CD4-positive, alpha-beta T cell treated with Interleukin-15 for 4 hours (primary cell): ENCODE data around the gene C2orf74.
"Not testable (repeated sequence)": the region's sequence is repeated elsewhere in the genome, so short reads cannot be mapped to it uniquely, and the experiment has no call there.

ENCODE experiments used
- DNase-seq: peaks from one replicate; pipeline ENCODE4 v3.0.0-alpha.2; 2020; ENCODE audit warnings: low spot score

C2orf74 gene

DNA sequence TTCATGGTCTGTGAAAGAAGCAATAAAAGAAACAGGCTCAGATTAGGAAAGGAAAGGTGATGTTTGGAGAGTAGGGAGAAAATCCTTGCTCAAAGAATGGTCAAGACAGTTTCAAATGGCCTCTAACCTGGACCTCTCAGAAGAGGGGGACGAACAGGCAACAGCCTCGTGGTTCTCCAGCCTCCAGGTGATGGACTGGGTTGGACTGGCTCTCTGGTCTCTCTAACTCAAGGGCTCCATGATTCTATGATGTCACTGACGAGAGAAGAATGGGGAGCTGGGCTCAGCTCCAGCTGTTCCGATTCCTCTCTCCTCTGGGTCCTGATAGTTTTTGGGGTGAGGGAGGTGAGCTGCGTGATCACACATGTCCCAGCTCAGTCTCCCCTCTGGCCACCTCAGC is at the start of gene C2orf74:
TSS of gene C2orf74 (plus strand) at position 301 of the 400 bp plus-strand sequence. CDS start 327 bp downstream, outside the sequence.
- DNase-seq, result no peak

DNA sequence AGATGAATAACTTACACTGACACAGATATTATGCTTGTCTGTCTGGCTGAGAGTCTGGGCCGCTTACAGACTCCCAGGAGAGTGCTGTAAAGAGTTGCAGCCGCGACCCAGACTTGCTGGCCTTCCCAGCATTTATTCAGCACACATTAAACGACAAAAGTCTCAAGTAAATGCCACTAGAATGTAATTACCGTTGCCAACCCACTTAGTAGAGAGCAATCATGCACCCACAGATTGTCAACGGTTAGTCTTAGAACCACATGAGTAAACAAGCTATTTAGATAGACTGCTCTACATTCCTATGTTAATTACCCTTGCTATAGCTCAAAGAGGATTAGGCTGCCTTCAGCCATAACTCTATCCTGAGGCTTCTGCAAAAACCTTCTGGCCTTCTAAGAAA is 47.8 kb upstream of the C2orf74 start:
- no peak for DNase-seq

DNA sequence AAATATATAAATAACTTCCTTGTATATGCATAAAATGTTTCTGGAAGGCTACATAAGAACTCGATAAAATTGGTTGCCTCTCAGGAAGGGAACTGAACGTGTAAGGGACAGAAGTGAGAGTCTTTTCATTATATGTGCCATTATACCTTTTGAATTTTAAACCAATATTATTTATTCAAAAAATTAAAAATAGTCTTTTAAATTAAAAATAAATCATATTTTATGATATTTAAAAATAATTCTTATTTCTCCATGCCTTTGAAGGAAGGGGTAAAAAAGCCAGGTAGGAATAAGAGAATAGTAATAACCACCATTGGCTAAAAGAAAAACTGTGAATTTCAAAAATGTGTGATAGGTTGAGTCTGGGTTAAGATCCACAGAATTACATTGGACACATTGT is 45.7 kb upstream of the C2orf74 start:
- DNase-seq, result no peak

- no peak for DNase-seq
Observed at GRCh38 chr2:61117534-61117933, 44.5 kb upstream of the C2orf74 start.

DNA sequence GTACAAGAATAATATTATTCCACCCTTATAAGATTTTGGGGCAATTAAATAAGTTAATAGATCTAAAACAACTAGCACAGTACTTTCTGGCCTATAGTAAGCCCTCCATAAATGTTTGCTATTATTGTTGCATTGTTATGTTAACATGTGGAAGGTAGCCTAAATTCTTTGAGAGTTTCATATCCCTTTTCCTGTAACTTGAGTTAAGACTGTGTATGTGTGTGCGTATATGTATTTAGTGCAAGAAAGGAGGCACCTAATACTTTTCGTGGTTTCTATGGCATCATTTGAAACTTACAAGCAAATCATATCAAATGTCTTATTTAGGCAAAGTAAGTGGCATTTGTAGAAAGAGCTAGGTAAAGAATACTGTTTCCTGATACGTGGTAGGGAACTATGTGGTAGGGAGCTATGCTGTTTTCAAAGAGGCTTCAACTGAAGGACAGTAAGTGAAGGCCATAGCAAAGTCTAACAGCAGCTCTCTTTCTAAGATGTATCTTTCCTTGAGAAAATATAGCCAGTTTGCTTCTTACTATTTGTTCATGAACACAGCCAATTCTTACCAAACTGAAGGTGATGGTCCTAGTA is 36.8 kb upstream of the C2orf74 start:
- no peak for DNase-seq

DNA sequence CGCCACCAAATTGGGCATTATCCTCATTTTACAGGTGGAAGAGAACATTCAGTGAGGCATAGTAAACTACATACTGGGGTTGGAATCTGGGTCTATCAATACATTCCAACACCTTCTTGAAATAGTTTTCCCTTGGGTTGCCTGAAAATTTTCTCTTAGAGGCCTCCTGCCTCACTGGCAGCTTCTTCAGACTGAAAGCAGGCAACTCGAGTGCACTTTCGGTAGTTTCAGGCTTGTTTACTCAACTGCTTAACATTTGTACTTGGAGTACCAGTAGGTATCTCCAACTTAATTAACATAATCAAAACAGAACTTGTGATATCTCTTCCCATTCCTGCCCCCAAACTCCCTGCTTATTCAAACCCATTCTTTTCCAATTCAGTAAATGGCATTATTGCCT is 36.2 kb upstream of the C2orf74 start:
- DNase-seq, result no peak

DNA sequence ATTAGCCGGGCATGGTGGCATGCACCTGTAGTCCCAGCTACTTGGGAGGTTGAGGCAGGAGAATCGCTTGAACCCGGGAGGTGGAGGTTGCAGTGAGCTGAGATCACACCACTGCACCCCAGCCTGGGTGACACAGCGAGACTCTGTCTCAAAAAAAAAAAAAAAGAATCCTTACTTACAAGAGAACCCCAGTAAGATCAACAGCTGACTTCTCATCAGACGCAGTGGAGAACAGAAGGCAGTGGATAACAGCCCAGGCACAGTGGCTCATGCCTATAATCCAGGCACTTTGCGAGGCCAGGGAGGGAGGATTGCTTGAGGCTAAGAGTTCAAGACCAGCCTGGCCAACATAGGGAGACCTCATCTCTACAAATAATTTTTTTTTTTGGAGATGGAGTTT is 33.9 kb upstream of the C2orf74 start:
- DNase-seq, result not testable (repeated sequence)

GRCh38 chr2:61134141-61134540 is 27.8 kb upstream of the C2orf74 start:
- DNase-seq, result no peak

GRCh38 chr2:61135510-61135909 is 26.5 kb upstream of the C2orf74 start:
- peak; percentile 17 for DNase-seq

DNA sequence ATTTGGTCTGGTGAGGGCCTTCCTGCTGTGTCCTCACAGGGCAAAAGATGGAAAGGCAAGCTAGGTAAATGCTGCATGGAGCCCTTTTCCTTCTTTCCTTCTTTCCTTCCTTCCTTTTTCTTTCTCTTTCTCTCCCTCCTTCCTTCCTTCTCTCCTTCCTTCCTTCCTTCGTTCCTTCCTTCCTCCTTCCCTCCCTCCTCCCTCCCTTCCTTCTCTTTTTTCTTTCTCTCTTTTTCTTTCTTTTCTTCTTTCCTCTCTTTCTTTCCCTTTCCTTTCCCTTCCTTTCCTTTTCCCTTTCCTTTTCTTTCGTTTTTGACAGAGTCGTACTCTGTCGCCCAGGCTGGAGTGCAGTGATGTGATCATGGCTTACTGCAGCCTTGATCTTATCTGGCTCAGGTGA is 23.1 kb upstream of the C2orf74 start:
- no peak for DNase-seq

DNA sequence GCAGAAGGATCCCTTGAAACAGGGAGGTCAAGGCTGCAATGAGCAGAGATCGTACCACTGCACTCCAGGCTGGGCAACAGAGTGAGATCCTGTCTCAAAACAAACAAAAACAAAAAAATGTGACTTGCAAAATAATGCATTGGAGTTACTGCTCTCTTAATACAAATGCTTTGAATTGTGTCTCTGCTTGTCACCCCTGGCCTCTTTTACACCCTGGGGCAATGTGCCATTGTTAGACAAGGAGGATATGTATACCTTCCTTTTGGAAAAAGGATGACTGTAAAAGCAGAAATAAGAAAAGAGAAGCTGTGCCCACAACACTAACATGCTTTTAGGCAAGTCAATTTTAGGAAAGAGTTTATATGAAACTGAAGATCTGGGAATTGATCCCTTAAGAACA is 20.8 kb upstream of the C2orf74 start:
- no peak for DNase-seq

DNA sequence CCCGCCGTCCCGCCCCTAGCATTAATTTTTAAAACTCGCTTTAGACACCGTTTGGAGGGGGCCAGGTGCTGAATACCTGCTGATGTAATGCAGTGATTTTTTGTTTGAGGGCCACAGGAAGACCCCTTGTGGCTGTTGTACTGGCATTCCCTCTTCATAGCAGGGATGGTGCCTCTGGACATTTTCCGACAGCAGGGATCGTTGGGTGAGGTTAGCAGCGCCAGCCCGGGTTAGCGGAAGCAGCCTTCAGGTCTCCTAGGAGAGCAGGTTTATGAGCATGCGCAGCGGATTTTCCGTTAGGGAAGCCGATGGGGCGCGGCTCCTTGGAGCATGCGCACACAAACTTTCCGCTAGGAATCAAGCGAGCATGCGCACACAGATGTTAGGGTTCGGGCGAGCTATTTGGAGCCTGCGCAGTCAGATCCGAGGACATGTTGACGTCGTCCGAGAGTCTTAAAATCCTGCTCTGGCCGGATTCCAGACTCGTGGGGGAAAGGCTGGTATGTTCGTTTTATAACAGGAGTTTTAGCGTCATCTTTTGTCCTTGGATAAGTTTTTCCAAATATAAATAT is 17.2 kb upstream of the C2orf74 start:
- peak; percentile 95 for DNase-seq

DNA sequence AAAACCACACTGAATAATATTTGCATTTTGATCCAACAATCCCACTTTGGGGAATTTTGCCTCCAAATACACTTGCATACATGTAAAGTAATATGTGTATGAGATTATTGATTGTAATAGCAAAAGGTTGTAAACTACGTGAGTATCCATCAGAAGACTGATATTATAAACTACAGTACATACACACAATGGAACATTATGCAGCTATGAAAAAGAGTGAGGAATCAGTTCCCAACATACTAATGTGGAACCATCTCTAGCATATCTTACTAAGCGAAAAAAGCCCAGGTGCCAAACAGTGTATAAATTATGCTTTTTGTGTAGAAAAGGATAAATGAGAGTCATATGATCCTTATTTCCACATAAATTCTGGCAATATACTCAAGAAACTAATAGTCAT is 16.0 kb upstream of the C2orf74 start:
- DNase-seq, result no peak

GRCh38 chr2:61148091-61148490 is 13.9 kb upstream of the C2orf74 start:
- not testable (repeated sequence) for DNase-seq

DNA sequence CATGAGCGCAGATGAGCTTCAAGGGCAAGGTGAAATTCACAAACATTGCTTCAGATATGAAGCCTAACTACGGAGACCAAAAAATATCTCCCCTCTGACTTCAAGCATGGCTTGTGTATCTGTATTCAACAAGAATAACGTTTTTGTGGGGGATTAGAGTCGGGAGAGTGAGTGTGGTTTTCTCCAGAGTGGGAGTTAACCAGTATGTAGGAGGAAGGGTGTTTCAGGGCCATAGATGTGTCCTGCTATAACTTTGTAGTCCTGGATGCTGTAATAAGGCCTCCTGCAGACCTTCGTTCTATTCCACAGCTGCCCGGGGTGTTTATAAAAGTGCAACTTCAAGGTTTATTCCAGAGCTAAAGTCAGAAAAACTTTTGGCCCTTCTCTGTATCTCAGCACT is 12.9 kb upstream of the C2orf74 start:
- DNase-seq, result no peak

GRCh38 chr2:61151436-61151835 is 10.6 kb upstream of the C2orf74 start:
- no peak for DNase-seq

- DNase-seq, result no peak
Observed at GRCh38 chr2:61157371-61158003, 4.5 kb upstream of the C2orf74 start.

- DNase-seq, result no peak
Observed at GRCh38 chr2:61158356-61158955, 3.5 kb upstream of the C2orf74 start.

DNA sequence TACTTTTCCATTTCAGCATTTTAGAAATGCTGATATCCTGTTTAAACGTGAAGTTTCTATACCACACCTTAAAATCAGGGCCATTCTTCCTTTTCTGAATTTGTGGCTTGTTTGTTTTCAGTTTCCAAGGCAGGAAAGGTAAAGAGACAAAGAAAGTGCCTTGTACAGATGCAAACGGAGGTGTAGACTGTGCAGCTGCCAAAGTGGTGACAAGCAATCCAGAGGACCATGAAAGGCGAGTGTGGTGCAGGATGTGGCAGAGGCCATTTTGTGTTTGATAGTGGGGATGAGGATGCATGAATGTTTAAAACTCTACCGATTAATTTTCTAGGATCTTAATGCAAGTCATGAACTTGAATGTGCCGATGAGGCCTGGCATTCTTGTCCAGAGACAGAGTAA is 733 bp downstream of the C2orf74 start:
- no peak for DNase-seq

GRCh38 chr2:61165082-61165481 is 3.1 kb downstream of the C2orf74 start:
- not testable (repeated sequence) for DNase-seq

DNA sequence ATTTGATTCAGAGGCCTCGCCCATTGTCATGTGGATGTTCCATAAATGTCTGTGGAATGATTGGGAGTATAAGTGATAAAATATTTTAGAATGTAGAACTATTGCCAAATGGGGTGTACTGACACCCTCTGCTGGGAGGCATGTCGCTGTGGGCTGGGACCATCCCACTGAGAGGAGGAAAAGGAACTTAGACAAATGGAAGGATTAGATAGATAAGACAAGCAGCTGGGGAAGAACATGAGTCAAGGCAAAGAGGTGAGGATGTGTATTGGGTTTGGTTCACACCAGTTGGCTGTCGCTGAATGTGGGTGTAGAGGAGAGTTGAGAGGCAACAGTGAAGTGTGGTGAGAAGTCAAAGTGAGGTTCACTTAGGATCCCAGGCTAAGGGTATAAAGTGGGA is 4.0 kb downstream of the C2orf74 start:
- no peak for DNase-seq

DNA sequence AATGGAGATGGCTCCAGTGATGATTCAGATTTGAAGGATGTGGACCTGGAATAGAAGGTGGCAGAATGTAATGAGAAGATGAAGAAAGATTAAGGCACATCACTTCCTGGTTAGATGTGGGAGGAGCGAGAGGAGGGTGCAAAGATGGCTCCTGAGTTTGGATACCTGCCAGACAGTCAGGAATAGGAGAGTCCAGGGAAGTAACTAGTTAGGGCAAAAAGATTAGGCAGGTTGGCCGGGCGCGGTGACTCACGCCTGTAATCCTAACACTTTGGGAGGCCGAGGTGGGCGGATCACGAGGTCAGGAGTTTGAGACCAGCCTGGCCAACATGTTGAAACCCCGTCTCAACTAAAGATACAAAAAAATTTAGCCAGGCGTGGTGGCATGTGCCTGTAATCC is 5.6 kb downstream of the C2orf74 start:
- no peak for DNase-seq

- no peak for DNase-seq
Observed at GRCh38 chr2:61172671-61173070, 10.7 kb downstream of the C2orf74 start.
